Measurements from ENCODE around the gene FEM1A. TPM values are rescaled to one million over a fixed set of nuclear protein-coding genes. Genes with fewer than 3 reads are reported as not detected.

FEM1A gene
- total and polyA plus RNA-seq, 2 of the 13 experiments (the other 11 are each of a cell fraction or from before 2014, with no cell fraction given) = 3.2 to 10.8 TPM

GRCh38 chr19:4745986-4746385 lies 45.5 kb upstream of the FEM1A start:
- CTCF ChIA-PET (ENCODE audit: low intra/inter-chr PET ratio, low total read pairs) = no interaction called here
- BruUV-seq (replicated peaks) = no TSS peak
- Histone ChIP-seq H3K9me3 (ENCODE audit: low read length) (no peaks in the 10 kb centered on the region), H3K36me3 (replicated peaks in 1 of 2; ENCODE audit: control insufficient read depth in 1 of 2, insufficient read depth in 2 of 2, low read length in 2 of 2) (no peaks in the 10 kb centered on the region), H3K79me2 (ENCODE audit: insufficient read depth, low read length) (no peaks in the 10 kb centered on the region), H2AFZ (ENCODE audit: low read length) (no peak overlapping the region), H3K4me3 (replicated peaks in 1 of 3; ENCODE audit: insufficient read depth in 1 of 3, low read depth in 2 of 3, low read length in 3 of 3) (no peak overlapping the region), H3K4me2 (ENCODE audit: low read depth, low read length) (0 out of 2 replicates have a peak overlapping the region, but pooled peaks have one; percentile 2), H3K9ac (ENCODE audit: insufficient read depth, low read depth, low read length) (no peak overlapping the region), H3K27me3 (ENCODE audit: control insufficient read depth in 1 of 2, insufficient read depth in 2 of 2, low read length in 2 of 2) (peaks cover 5 to 35% of the 10 kb centered on the region in 2 experiments), H4K20me1 (ENCODE audit: insufficient read depth, low read length) (no peaks in the 10 kb centered on the region), H3K27ac (ENCODE audit: extremely low read length, insufficient read depth, low read length) (no peak overlapping the region), H3K4me1 (ENCODE audit: insufficient read depth, low read length) (peaks cover 35% of the 10 kb centered on the region)
- in situ Hi-C loops (cut with HindIII; ENCODE audit: extremely low pct_ligation_motif_present, low pct_unique_long_range_greater_than_20kb) (no loop called here), intact Hi-C loops (cut with micrococcal nuclease; ENCODE audit: unreplicated experiment) (no loop called here)
- 33% methylated on average over 8 of the region's 8 CpGs for WGBS (ENCODE audit: low lambda C conversion rate)
- POLR2A ChIA-PET = no interaction called here
- DNase-seq (ENCODE audit: low spot score) = no peak
- ATAC-seq = no peak
- no peak for FAIRE-seq
- TF ChIP-seq MBD4 (IDR thresholded peaks at IDR 0.05; ENCODE audit: borderline replicate concordance, low read length) (no peak), SETDB1 (CRISPR knock-in tag; IDR thresholded peaks at IDR 0.05; ENCODE audit: borderline replicate concordance) (no peak), ARID5B (CRISPR knock-in tag; IDR thresholded peaks at IDR 0.05) (no peak), PITX1 (CRISPR knock-in tag; IDR thresholded peaks at IDR 0.05) (no peak), KDM2A (CRISPR knock-in tag; IDR thresholded peaks at IDR 0.05; ENCODE audit: borderline replicate concordance, low read depth) (no peak), MXI1 (IDR thresholded peaks at IDR 0.05; ENCODE audit: borderline replicate concordance, low read depth, low read length) (no peak), ATF4 (CRISPR knock-in tag; IDR thresholded peaks at IDR 0.05) (no peak), ARHGAP35 (CRISPR knock-in tag; IDR thresholded peaks at IDR 0.05; ENCODE audit: borderline replicate concordance) (no peak), HNF4G (IDR thresholded peaks at IDR 0.05; ENCODE audit: borderline replicate concordance, low read depth, low read length) (no peak), HNF4G (CRISPR knock-in tag; IDR thresholded peaks at IDR 0.05; ENCODE audit: borderline replicate concordance, low read depth) (no peak), DZIP1 (CRISPR knock-in tag; IDR thresholded peaks at IDR 0.05) (no peak), EP300 (IDR thresholded peaks at IDR 0.05; ENCODE audit: low read depth in 2 of 2, low read length in 2 of 2) (no peak), EP300 (CRISPR knock-in tag; IDR thresholded peaks at IDR 0.05; ENCODE audit: borderline replicate concordance) (no peak), ZNF598 (CRISPR knock-in tag; IDR thresholded peaks at IDR 0.05; ENCODE audit: borderline replicate concordance) (no peak), PCBP1 (IDR thresholded peaks at IDR 0.05; ENCODE audit: borderline replicate concordance, low read depth, low read length) (no peak), ZMAT3 (CRISPR knock-in tag; conservative IDR thresholded peaks at IDR 0.05) (no peak), SMC3 (IDR thresholded peaks at IDR 0.05; ENCODE audit: low read length) (no peak), MAFF (IDR thresholded peaks at IDR 0.05; ENCODE audit: low read depth, low read length) (no peak)
